Stimulated activated CD4-positive, alpha-beta T cell treated with anti-CD3 and anti-CD28 coated beads, Interleukin-2, amount 100 ng/mL, for 24 hours (primary cell): ENCODE data around the gene TDRD6.

Experiments
- DNase-seq, 2 donors: peaks; one replicate each; pipeline ENCODE4 v3.0.0-alpha.2; 2020

Gene TDRD6

DNA sequence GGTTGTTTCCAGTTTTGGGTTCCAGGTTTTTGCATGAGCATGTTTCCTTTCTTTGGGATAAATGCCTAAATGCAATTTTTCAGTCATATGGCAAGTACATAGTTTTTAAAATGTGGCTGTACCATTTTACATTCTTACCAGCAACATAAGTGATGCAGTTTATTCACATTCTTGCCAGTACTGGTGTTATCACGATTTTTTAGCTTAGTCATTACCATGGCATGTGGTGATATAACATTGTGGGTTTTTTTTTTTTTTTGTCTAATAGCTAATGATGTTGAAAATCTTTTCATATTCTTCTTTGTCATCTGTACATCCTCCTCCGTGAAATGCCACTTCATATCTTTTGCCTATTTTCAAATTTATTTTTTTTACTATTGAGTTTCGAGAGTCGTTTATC, 2.9 kb upstream of the TDRD6 start:
- no peak for DNase-seq

DNA sequence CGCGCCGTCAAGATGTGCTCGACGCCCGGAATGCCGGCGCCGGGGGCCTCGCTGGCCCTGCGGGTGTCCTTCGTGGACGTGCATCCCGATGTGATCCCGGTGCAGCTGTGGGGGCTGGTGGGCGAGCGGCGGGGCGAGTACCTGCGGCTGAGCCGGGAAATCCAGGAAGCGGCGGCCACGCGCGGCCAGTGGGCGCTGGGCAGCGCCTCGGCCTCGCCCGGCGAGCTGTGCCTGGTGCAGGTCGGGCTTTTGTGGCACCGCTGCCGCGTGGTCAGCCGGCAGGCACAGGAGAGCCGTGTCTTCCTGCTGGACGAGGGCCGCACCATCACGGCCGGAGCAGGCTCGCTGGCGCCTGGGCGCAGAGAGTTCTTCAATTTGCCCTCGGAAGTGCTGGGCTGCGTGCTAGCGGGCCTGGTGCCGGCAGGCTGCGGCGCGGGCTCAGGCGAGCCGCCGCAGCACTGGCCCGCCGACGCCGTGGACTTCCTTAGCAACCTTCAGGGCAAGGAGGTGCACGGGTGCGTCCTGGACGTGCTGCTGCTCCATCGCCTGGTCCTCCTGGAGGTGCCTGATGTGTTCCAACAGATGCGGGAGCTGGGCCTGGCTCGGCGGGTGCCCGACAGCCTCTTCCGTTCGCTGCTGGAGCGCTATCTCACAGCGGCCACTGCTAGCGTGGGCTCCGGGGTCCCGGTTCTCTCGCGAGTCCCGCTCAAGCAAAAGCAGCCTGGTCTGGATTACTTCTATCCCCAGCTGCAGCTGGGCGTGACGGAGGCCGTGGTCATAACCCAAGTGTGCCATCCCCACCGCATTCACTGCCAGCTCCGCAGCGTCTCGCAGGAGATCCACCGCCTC, 656 bp downstream of the TDRD6 start:
- DNase-seq: no peak

DNA sequence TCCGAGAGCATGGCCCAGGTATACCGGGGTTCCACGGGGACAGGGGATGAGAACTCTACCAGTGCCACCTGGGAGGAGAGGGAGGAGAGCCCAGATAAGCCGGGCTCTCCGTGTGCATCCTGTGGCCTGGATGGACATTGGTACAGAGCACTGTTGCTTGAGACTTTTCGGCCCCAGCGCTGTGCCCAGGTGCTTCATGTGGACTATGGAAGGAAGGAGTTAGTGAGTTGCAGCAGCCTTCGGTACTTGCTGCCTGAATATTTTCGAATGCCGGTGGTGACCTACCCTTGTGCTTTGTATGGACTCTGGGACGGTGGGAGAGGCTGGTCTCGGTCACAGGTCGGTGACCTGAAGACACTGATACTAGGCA, 1.3 kb downstream of the TDRD6 start:
- no peak for DNase-seq

DNA sequence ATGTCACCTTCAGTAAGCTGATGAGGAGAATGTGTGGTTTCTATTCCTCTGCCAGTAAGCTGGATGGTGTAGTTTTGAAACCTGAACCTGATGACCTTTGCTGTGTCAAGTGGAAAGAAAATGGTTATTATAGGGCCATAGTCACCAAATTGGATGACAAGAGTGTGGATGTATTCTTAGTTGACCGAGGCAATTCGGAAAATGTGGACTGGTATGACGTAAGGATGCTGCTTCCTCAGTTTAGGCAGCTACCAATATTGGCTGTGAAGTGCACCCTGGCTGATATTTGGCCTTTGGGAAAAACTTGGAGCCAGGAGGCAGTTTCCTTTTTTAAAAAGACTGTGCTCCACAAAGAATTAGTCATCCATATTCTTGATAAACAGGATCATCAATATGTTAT, 2.0 kb downstream of the TDRD6 start:
- DNase-seq: no peak

DNA sequence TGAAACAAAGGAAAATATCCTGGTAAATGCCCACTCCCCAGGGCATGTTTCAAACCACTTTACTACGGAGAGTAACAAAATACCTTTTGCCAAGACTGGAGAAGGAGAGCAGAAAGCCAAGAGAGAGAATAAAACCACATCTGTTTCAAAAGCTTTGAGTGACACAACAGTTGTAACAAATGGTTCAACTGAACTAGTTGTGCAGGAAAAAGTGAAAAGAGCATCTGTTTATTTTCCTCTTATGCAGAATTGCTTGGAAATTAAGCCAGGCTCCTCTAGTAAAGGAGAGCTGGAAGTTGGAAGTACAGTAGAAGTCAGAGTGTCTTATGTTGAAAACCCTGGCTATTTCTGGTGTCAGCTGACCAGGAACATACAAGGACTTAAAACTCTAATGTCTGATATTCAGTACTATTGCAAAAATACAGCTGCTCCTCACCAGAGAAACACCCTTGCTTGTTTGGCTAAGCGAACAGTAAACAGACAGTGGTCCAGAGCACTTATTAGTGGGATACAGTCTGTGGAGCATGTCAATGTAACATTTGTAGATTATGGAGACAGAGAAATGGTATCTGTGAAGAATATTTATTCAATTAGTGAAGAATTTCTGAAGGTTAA, 2.6 kb downstream of the TDRD6 start:
- DNase-seq: no peak

DNA sequence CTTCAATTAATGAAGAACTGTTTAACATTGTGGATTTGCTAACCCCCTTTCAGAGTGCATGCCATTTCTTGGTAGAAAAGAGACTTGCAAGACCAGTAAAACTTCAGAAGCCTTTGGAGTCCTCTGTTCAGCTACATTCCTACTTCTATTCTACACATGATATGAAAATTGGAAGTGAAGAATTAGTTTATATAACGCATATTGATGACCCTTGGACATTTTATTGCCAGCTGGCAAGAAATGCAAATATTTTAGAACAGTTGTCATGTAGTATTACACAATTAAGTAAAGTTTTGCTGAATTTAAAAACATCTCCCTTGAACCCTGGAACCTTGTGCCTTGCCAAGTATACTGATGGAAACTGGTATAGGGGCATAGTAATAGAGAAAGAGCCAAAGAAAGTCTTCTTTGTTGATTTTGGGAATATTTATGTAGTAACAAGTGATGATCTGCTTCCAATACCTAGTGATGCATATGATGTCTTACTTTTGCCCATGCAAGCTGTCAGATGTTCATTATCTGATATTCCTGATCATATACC, 3.3 kb downstream of the TDRD6 start:
- DNase-seq: no peak

DNA sequence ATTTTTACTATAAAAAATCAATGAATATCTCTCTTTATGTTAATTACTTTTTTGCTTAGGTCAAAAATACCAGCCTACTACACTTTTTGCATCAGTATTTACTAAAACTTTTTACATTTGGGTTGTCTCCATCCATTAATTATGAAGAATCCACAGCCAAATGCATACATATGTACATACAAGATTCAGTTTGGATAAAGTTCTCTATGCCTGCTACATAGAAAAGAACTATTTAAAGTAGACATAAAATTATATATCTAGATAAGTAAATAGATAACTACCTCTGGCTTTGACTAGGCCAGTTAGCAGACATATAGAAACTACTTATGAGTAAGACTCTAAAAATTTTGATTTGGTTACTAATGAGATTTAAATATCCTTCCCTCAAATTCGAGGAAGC, 12.3 kb downstream of the TDRD6 start:
- DNase-seq: no peak

DNA sequence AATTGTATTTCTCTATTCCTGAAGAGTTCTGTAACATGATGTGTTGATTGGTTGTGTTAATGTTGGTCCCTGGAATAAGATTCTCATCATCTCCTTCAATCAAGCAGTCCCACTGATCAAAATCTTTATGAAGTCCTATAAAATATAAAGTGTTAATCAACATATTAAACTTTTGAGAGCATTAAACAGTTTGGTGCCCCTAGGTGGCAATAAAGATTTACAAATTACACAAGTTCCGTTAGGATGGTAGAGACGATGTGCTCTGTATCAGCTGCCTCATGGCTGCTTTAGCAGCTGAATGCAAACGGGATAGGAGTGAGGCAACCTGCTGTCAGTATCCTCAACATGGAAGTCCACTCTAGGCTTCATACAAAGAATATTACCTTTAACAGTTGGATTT, 16.9 kb downstream of the TDRD6 start:
- DNase-seq: no peak

DNA sequence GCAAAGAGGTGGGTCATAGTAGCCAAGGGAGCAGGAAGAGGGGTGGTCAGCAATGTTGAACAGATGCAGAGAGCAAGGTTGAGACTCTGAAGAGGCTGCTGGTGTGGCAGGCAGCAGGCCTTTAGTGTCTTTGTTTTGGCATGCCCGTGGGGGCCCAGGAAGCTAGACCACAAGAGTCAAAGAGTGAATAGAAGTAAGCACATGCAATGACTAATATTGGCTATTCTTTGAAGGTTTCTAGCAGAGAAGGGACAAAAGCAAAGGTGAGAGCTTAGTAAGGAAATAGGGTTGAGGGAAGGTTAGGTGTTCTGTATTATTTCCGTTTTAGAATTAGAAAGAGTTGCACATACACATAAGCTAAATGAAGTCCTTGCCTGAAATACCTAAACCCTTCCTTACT, 18.8 kb downstream of the TDRD6 start:
- no peak for DNase-seq

DNA sequence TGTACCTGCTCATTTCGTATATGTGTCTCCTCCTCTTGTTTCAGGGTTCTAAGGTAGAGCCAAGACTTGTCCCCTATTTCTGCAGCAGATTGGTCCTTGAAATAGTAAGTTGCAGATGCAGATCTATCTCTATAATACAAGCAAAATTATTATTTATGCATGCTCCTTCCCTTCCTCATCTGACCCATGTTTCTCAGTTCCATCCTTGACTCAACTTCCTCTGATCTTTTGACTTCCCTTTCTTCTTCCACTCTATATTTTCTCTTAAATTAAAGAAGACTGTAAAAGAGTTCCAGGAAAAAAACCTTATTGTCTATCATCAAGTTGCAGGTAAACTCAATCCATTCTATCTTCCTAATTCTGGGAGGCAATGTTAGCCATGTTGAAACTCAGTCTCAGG, 23.8 kb downstream of the TDRD6 start:
- no peak for DNase-seq

DNA sequence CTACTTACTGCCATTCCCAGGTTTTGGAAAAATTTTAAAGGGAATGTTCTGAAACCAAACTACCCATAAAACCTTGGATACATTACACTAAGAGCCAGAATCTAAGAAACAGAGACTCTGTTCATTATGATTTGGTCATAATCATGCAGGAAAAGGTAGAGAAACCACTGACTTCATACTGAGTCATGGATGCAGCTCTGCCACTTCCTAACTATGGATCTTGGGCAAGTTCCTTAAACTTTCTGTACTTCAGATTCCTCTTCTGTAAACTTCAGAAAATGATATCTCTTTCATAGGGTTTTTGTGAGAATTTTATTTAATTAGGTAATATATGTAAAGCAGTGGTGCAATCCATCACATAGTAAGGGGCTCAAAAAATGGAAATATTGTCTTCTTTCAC, 27.5 kb downstream of the TDRD6 start:
- DNase-seq: no peak

DNA sequence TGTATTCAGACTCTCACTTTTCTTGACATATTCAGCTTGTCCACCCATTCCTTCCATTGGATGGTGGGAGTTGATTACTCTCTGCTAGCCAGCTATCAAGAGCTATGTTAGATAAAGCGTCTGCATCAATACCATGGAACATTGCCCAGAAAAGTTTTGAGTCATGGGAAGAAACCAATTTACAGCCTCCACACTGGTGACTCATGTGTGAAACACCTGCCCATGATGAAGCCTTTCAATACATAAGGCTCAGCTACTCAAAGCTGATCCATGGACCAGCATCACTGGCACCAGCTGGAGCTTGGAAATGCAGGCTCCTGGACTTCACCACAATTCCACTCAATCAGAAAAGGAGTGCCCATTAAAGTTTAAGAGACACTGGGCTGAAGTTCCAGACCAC, 31.4 kb downstream of the TDRD6 start:
- DNase-seq: no peak

DNA sequence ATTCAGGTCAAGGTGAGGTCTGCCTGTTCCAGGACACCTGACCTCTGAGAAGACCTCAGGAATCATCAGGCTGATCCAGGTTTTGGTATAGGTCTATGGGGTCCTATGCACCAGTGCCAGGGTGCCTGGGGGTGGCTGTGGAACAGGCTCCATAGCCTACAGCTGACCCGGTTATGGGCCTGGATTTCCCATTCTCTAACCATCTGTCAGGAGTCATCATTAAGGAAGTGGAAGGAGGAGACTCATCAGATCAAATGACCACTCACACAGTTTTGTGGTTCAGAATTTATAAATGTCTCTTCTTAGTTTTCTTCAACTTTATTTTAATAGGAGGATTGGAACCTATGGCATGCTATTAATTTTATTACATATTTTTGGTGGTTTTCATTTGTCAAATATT, 32.7 kb downstream of the TDRD6 start:
- DNase-seq: no peak

DNA sequence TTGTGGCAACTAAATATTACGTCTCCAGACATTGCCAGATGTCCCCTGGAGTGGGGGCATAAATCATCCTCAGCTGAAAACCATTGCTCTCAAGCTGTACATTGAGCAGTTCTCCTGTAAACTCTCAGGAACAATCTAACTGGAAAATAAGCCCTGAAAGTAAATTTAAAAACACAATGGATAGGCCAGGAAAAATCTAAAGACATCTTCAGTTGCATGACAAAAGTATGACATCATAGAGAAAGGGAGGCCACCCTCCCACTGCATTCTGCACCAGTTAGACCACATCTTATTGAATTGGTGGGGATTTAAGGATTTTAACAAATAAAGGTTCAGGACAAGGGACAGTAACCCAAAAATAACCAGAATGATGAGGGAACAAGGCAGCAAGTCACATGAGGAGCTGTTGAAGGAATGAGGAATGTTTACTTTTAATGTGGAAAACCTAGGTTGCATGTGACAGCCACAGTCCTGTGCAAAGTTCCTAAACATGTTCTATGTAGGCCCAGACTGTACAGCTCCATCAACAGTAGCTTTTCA, 42.2 kb downstream of the TDRD6 start:
- no peak for DNase-seq

DNA sequence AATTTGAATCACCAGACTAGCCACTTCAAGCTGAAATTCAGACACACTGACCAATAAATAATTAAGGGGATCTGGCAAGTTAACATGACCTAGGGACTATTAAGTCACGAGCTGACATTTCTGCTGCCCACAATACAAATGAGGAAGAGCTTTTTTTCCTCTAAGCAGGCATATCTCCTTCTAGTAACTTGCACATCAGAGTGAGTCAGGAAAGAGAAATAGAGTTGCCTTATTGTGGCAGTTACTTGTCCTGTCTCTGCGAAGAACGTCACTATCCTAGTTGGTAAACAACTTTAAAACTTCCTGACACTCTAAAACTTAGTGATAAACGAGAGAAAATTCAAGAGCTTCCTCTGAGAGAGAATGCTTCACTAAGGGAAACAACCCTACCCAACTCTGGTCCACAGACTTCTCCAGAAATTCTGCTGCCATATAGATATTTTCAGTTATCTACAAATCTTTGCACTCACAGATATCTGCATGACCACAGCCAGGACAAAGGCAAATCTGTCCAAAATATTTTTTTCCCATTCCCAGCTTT, 43.3 kb downstream of the TDRD6 start:
- no peak for DNase-seq

DNA sequence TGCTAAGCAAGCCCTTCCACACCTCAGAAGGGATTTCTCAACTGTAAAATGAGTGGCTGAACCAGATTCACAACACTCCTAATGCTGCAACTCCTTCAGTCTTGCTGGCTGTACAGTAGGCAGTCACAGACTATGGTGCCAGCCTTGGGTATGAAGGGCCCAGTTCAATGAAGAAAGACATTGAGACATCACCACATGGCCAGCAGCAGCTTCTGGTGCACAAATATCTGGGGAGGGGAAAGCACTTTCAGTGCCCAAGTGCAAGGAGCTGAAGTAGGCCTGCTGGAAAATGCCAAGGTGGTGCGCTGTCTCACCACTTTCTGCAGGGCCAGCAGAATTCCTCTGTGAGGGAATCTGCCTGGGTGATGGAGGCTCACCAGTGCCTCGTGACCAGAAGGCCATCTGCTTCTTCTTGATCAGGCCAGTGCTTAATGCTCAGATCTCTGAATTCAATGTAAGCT, 45.7 kb downstream of the TDRD6 start:
- no peak for DNase-seq

DNA sequence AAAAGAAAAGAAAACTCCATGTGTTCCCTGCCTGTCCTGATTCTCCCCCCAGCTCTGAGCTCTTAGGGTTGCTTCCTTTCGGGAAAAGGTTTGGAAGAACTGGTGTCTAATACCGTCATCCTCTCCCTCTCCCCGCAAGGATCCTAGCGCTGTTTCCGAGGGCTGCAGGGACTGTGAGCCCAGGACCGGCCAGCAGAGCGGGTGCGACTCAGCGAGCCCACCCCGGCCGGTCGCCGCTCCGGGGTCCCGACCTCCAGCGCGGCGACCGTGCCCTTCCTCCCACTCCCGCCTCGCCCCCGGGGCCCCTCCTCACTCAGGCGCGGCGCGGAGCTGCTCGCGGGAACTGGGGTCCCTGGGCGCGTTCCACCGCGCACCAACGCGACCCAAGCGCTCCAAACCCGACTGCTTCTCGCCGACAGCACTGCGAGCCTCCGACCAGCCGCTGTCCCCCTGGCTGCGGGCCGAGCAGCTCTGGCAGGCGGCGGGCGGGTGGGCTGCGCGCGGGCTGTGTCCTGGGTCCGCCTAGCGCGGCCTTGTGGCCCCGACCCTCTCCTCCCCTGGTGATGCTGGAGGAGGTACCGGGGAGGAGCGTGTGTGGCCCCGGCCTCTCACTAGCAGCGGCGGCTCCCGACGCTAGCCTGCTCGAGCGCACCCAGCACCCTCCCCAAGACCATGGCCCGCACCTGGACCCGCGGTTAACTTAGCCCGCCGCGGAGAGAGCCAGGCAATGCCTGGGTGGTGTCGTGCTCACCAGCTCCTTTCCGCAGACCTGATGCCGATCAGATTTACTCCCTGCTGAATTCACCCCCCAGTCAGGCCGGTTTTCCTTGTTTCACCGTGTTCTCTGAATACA, 47.4 kb downstream of the TDRD6 start, which contains the start of gene PLA2G7:
Gene PLA2G7 (minus strand): TSS at position 509 of the 853 bp plus-strand sequence. CDS start 12,484 bp downstream, outside the sequence.
- DNase-seq: no peak

DNA sequence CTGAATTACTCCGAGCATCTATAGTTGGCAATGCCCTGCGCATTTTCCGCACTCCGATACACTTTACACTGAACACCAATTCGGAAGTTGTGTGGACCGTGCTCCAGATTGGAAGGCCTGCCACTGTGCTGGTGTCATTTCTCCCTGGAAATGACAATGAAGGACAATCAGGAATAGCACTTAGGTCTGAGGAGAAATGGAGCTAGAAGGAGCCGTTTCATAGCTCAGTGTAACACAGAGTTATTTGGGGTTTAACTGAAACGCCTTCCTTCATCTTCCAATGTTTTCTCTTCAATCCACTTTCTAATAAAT, 48.0 kb downstream of the TDRD6 start:
- DNase-seq: no peak

DNA sequence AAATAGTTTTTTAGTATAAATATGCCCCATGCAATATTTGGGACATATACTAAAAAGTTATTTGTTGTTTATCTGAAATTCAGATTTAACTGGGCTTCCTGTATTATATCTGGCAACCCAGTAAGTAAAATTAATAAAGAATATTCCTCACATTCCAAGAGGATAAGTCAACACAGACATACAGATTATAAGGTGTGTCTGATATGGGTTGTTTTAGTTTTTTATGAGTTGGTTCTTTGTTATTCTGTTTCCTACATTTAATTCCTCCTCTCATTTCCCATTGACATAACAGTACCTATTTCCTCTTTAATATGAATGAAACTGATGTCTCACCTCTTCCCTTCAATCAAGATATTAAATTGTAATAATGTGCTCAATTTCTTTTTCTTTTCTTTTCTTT, 49.2 kb downstream of the TDRD6 start:
- DNase-seq: no peak

DNA sequence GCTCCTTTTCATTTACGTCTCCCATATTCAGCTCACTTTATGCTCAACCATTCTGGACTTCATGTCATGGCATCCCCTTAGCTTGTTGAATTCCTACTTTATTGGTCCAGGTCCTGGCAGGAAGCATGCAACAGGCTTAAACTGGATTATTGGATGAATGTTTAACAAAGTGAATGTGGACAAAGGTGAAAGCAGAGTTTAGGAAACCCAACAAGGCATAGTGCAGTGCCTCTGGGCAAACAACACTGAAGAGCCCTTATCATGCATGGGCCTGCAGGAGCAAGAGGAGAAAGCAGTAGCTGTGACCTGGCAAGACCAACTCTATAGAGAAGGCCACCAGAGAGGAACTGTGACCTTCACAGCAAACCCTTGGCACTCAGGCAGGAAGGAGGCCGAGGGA, 53.8 kb downstream of the TDRD6 start:
- no peak for DNase-seq

DNA sequence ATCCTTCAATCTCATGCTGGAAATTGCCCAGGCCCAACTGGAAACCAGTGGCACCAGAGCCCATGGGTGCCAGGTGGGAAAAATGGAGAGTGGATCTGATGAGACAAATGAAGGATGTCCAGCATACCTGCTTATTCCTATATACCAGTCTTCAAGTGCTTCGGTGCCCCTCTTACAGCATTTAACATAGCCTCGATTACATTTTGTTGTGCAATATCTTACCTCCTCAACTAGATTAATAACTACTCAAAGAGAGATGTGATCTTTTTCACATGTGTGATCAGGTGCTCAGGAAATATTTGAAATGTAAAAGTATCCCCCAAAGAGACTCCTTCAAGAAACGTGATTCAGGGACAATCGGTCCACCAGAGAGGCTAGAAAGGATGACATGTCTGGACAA, 54.2 kb downstream of the TDRD6 start:
- DNase-seq: no peak

DNA sequence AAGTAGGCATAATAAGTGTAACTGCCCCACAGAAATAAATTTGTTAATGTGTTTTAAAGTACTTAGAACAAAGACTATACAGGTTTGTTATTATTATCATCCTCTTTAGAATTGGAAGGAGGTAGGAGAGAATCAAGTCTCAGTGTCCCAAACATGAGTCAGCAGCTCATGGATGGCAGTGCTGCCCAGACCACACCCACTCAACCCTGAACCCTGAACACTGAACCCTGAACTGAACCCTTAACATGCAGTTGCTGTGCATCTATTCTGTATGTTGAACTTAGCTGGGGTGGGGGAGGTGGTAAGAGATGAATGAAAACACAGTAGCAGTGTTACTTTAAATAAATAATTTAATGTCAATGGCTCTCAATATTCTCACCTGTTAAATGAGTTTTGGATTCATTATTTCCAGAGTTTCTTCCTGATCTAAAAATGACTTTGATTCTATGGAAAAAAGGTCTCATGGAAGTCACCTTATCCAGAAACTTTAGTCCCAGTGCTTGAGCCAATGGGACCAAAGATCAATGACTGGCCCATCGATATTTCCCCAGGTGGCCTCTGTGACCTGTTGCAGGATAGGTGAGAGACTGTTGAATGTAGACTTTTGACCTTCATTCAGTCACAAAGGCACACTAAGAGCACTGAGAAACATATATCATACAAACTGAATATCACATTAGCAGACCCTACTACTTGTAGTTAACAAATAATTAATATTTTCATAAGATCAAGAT, 55.9 kb downstream of the TDRD6 start:
- DNase-seq: no peak
